ENCODE measurements around the gene GMEB2. TPM values are rescaled to one million over a fixed set of nuclear protein-coding genes. Genes with fewer than 3 reads are reported as not detected.

GMEB2 gene
- total and polyA plus RNA-seq, 11 donors, result 4.3 to 10.0 (median 6.1) TPM

DNA sequence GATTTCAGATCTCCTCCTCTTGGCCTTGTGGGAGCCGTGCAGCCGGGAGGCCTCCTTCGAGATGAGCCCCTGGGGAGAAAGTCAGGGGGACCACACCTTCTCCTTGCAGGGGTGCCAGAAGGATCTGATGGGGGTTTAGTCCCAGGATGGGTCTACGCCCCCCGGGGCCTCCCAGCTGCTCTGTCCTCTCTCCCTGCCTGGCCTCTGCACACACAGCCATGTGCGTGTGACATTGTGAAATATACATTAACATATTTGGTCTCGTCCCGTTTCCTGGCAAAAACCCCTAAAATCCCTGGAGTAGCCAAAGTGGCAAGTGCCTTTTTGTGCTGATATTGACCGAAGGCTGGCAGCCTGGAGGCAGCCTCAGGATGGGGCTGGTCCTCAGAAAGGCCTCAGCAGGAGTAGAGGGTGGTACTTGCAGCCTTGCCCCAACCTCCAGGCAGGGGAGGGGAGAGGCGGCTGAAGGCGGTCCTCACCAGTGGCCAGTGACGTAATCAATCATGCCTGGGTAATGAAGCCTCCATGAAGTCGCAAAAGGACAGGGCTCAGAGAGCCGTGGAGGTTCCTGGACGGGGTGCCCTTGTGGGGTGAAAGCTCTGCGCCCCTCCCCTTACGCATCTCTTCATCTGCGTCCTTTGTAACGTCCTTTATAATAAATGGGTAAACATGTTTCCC is 47.7 kb downstream of the GMEB2 start:
- DNase-seq (no peak), ATAC-seq (no peak)
- H3K4me3 ChIP-seq, result no peak overlapping the region
- TF ChIP-seq, protein P1, sequence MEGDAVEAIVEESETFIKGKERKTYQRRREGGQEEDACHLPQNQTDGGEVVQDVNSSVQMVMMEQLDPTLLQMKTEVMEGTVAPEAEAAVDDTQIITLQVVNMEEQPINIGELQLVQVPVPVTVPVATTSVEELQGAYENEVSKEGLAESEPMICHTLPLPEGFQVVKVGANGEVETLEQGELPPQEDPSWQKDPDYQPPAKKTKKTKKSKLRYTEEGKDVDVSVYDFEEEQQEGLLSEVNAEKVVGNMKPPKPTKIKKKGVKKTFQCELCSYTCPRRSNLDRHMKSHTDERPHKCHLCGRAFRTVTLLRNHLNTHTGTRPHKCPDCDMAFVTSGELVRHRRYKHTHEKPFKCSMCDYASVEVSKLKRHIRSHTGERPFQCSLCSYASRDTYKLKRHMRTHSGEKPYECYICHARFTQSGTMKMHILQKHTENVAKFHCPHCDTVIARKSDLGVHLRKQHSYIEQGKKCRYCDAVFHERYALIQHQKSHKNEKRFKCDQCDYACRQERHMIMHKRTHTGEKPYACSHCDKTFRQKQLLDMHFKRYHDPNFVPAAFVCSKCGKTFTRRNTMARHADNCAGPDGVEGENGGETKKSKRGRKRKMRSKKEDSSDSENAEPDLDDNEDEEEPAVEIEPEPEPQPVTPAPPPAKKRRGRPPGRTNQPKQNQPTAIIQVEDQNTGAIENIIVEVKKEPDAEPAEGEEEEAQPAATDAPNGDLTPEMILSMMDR (IDR thresholded peaks at IDR 0.05), result no peak
- TF ChIP-seq POLR2A (IDR thresholded peaks at IDR 0.05), result no peak
- H3K36me3 ChIP-seq, result no peaks in the 10 kb centered on the region
- H3K9me3 ChIP-seq, result no peaks in the 10 kb centered on the region
- H3K27me3 ChIP-seq, result peaks cover 0 to 11% (median 0%) of the 10 kb centered on the region in 9 donors
- H3K27ac ChIP-seq, result no peak overlapping the region
- peaks cover 0 to 18% (median 6%) of the 10 kb centered on the region in 12 donors for H3K4me1 ChIP-seq
- 78 to 86% (median 82%) methylated on average over 17 to 19 of the region's 19 CpGs for WGBS, 4 donors
- intact Hi-C loops (cut with DNase I), result loop anchor here in 3 of 10 donors (5.0 kb wide), 1 partner anchor 42 kb away; the partner anchor contains the start of gene PTK6 (in 3 of the 3)

- ATAC-seq (no peak), DNase-seq (no peak)
- intact Hi-C loops (cut with DNase I), result loop anchor here in 3 of 10 donors (5.0 kb wide), 1 partner anchor 41 kb away; the partner anchor contains the start of gene PTK6 (in 3 of the 3)
- Histone ChIP-seq H3K27me3 (peaks cover 0 to 11% (median 0%) of the 10 kb centered on the region in 9 donors), H3K9me3 (no peaks in the 10 kb centered on the region), H3K36me3 (no peaks in the 10 kb centered on the region), H3K4me1 (peaks cover 0 to 21% (median 9%) of the 10 kb centered on the region in 12 donors), H3K4me3 (no peak overlapping the region), H3K27ac (no peak overlapping the region)
- 77 to 84% (median 81%) methylated on average over 20 to 26 of the region's 26 CpGs for WGBS, 4 donors
- TF ChIP-seq POLR2A (IDR thresholded peaks at IDR 0.05), result no peak
- TF ChIP-seq, protein P1 (IDR thresholded peaks at IDR 0.05), result peak in 5 of 12 donors; percentile 12 to 22 (median 20)
Measured at GRCh38 chr20:63578224-63579016, 48.5 kb downstream of the GMEB2 start.

GRCh38 chr20:63577317-63577894 is 49.5 kb downstream of the GMEB2 start:
- Histone ChIP-seq H3K9me3 (no peaks in the 10 kb centered on the region), H3K36me3 (peaks cover 0 to 6% (median 4%) of the 10 kb centered on the region in 9 donors), H3K27ac (peak overlapping the region in 3 of 12 donors; percentile 27 to 61 (median 47)), H3K27me3 (peaks cover 0 to 14% (median 0%) of the 10 kb centered on the region in 9 donors), H3K4me3 (no peak overlapping the region), H3K4me1 (peaks cover 0 to 31% (median 16%) of the 10 kb centered on the region in 12 donors)
- 45 to 66% (median 54%) methylated on average over 13 to 19 of the region's 19 CpGs for WGBS, 4 donors
- DNase-seq, result peak in 4 of 5 donors; percentile 78 to 88 (median 84)
- intact Hi-C loops (cut with DNase I), result loop anchor here in 3 of 10 donors (5.0 kb wide), 1 partner anchor 40 kb away; the partner anchor contains the start of gene PTK6 (in 3 of the 3)
- ATAC-seq, result peak; percentile 44 to 78 (median 56)
- TF ChIP-seq, protein P1 (IDR thresholded peaks at IDR 0.05), result no peak
- TF ChIP-seq POLR2A (IDR thresholded peaks at IDR 0.05), result no peak
